NAMALWA (cell line): Measurements from ENCODE around the gene TRIM24.
"Not testable (repeated sequence)": the region's sequence is repeated elsewhere in the genome, so short reads cannot be mapped to it uniquely, and the experiment has no call there.

Experiments
- DNase-seq: peaks from one replicate; pipeline ENCODE4 v3.0.0-alpha.2; 2015; ENCODE audit warnings: low spot score

The TRIM24 gene

DNA sequence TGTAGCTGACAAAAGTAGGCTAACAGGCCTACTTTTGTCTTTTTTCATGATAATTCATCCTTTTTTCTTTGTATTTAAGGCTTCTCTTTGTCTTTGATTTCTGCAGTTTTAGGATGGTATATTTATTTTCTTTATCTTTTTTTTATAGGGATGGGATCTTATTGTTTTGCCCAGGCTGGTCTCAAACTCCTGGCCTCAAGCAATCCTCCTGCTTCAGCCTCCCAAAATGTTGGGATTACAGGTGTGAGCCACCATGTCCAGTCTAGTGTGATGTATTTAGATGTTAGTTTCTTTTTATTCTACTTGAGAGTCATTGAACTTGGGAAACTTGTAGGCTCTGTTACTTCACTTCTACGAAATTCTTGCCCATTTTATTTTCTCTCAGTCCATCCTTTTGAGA lies 35.4 kb downstream of the TRIM24 start:
- DNase-seq: no peak

DNA sequence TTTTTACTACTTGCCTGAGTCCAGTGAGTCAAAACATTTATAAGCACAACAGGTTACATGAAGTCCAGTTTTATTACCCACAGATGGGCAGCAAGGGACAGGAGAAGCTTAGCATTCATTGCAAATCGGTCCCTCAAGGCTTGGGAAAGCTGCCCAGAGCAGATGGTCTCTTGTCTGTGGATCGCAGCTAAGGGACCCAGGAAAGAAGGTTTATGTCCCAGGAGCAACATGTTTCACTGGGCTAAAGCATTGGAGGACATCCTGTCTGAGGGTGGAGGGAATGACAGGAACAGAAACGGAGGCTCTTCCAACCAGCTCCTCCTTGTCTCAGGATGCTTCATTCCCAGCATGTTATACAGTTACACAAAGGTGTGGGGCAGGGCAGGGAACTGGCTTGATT lies 39.3 kb downstream of the TRIM24 start:
- DNase-seq: no peak

DNA sequence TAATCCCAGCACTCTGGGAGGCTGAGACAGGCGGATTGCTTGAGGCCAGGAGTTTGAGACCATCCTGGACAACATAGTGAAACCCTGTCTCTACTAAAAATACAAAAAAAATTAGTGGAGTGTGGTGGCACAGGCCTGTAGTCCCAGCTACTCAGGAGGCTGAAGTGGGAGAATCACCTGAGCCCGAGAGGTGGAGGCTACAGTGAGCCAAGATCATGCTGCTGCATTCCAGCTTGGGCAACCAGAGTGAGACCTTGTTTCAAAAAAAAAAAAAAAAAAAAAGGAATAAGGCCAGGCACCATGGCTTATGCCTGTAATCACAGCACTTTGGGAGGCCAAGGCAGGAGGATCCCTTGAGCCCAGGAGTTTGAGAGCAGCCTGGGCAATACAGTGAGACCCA lies 40.2 kb downstream of the TRIM24 start:
- not testable (repeated sequence) for DNase-seq

DNA sequence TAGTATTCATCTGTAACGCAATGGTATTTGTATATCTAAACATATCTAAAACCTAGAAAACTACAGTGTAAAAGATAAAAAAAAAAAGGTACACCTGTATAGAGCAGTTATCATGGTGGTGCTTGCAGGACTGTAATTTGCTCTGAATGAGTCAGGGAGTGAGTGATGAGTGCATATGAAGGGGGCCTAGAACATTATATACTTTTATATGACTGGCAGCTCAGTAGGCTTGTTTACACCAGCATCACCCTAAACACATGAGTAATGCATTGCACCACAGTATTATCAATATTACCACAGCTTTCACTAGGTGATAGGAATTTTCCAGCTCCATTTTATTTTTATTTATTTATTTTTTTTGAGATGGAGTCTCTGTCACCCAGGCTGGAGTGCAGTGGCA lies 40.8 kb downstream of the TRIM24 start:
- DNase-seq: no peak

DNA sequence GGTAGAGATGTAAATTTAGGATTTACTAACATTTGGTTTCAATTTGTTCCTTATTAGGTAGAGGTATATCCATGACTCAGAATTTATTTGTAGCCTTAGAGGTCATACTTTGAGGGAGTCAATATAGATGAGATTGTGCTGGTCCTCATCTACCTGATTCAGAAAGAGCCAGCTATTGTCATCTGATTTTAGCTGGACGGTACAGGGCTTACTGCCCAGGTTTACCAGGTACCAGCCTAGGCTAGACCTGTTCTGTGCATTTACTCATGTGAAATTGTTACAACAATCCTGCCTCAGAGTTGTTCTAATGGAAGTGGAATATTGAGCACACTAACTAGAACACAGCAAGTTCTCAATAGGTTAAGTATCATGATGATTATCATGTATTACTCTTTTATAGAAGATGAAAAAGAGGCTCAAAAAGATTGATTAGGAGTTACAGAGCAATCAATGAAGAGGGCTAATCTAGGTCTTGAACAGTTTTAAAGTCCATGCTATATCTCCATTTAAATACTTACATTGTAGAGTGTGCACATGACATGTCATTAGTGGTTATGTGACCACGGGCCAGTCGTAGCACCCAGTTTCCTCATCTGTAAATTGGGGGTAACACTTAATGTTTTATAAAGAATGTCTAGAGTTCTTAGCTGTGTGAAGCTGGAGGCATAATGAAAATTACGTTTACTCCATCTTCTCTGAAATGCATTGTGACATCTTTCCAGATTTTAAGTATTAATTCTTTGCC lies 42.1 kb downstream of the TRIM24 start:
- no peak for DNase-seq

DNA sequence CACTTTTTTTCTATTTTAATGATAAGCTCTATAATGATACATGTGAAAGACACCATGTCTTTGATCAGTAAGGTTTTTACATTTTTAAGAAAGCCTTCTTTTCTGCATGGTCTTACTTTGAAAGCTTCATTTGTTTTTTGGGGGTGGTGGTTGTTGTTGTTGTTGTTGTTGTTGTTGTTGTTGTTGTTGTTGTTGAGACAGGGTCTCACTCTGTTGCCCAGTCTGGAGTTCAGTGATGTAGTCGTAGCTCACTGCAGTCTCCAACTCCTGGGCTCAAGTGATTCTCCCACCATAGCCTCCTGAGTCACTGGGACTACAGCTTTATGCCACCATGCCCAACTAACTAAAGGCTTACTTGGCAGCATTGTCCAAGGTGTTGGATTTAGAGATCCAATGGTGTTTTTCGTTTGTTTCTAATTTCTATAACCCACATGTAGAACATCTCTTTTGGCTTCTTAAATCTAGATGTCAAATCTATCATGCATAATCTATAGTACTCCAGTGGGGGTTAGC lies 45.4 kb downstream of the TRIM24 start:
- no peak for DNase-seq

DNA sequence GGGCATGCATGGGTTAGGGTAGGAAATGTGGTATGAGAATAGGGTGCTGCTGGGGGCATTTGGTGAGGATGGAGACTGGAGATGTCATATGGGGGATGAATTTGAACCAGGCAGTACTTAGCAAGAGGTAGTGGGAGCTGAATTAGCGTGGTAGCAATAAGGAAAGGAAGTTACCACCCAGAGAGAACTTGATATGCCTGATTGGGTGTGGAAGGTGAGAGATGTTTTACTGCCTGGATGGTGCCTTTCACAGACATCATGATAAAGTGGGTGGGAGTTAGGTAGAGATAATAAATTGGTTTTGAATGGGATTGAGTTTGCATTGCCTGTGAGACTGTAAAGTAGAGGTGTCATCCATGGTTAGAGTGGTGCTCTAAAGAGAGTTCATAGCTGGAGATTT lies 46.7 kb downstream of the TRIM24 start:
- DNase-seq: no peak

DNA sequence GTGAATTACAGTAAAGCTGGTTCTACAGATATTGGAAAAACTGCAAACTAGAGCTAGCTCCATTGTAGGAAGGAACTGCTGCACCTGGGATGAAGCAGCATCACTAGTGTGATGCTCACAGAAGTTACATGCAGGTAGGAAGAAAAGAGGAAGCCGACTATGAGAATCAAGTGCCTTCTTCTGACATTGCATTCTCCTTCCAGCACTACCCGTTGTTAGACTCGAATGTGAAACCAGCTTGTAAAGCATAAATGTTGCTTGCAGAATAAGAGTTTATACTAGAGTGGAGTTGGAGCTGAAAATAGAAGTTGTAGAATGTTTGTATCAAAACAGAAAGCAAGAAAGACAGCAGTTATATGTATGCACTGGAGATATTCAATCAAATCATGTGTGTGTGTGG lies 49.9 kb downstream of the TRIM24 start:
- DNase-seq: no peak

DNA sequence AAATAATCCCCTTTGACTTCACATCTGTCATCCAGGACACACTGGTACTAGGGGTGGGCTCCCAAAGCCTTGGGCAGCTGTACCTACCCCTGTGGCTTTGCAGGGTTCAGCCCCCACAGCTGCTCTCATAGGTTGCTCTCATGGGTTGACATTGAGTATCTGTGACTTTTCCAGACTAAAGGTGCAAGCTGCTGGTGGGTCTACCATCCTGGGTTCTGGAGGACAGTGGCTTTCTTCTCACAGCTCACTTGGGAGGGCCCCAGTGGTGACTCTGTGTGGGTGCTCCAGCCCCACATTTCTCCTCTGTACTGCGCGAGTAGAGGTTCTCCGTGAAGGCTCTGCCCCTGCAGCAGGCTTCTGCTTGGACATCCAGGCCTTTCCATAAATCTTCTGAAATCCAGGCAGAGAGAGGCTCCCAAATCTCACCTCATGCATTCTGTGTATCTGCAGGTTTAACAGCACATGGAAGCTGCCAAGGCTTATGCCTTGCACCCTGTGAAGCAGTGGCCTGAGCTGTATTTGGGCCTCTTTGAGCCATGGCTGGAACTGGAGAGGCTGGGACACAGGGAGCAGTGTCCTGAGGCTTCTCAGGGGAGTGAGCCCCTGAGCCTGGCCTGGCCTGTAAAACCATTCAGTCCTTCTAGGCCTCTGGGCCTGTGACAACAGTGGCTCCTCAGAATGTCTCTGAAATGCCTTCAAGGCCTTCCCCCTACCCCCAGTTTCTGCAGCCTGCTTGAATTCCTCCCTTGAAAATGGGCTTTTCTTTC lies 52.2 kb downstream of the TRIM24 start:
- no peak for DNase-seq

DNA sequence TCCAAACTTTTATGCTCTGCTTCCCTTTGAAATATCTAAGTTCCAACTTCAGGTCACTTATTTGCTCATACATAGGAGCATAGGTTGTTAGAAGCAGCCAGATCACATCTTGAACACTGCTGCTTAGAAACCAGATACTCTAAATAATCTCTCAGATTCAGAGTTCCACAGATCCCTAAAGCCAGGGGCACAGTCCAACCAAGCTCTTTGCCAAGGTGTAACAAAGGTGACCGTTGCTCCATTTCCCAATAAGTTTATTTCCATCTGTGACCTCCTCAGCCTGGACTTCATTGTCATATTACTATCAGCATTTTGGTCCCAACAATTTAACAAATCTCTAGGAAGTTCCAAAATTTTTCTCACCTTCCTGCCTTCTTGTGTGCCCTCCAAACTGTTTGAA lies 52.8 kb downstream of the TRIM24 start:
- no peak for DNase-seq

DNA sequence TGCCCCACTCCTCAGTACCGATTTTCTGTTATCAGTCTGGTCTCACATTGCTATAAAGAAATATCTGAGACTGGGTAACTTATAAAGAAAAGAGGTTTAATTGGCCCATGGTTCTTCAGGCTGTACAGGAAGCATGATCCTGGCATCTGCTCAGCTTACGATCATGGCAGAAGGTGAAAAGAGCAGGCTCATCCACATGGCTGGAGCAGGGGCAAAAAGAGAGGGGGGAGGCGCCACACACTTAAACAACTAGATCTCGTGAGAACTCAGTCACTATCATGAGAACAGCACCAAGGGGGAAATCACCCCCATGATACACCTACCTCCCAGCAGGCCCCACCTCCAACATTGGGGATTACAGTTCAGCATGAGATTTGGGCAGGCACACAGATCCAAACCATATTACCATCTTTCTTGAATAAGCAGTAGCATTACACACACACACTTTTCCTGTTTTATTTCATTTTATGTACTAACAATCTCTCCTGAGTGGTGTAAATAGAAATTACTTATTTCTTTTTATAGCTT lies 53.3 kb downstream of the TRIM24 start:
- no peak for DNase-seq

DNA sequence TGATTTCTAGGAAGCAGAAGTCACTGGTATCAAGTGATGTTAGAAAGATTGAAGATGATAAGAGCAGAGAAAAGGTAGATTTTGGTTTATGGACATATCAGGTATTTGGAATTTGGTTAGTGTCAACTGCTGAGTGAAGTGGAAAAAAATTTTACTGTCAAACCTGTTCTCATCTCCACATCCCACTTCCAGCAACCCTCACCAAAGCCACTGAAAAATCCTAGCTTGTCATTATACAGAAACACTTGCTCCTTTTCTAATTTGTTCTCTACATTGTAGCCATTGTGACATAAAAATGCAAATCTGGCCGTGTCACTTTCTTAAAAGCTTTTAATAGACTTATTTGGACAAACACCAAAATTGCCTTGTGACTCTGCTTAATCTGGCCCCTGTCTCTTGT lies 54.0 kb downstream of the TRIM24 start:
- no peak for DNase-seq

DNA sequence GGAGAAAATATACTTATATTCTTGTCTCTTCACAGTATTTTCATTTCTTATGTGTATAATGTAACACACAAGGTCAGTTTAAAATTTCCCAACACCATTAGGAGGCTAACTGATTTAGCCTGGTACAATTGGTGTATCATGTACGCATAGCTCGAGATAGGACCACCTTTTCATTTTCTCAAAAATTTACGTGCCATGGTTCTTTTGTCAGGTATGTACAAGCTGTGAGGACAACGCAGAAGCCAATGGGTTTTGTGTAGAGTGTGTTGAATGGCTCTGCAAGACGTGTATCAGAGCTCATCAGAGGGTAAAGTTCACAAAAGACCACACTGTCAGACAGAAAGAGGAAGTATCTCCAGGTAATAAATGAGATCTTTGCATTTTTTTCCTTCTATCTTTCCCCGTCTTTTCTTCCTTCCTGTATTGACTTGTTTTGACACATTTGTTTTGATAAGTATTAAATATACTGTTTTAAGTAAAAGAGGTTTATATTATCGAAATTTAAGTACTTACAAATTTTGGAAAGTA lies 55.0 kb downstream of the TRIM24 start:
- DNase-seq: peak; percentile 30

DNA sequence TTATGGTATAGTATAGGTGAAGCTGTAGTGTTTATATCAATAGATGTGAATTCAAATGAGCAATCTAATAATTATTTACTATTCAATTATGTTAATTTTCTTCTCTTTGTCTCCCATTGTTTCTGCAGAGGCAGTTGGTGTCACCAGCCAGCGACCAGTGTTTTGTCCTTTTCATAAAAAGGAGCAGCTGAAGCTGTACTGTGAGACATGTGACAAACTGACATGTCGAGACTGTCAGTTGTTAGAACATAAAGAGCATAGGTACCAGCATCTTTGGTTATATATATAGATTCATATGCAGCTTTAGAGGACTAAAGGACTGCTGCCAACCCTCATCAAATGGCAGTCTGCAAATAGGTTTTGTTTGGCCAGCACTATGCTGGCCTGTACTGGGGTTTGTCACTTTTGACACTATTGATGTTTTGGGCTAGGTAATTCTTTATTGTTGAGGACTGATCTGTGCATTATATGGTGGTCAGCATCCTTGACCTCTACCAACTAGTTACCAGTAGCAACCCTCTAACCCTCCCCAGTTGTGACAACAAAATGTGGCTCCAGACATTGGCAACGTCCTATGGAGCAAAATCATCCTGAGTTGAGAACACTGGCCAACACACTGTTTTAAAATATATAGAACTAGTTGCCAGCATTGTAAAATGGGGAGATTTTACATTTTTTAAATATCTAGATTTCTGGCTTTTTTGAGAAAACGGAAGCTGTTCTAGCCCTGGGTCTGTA lies 59.2 kb downstream of the TRIM24 start:
- DNase-seq: no peak

DNA sequence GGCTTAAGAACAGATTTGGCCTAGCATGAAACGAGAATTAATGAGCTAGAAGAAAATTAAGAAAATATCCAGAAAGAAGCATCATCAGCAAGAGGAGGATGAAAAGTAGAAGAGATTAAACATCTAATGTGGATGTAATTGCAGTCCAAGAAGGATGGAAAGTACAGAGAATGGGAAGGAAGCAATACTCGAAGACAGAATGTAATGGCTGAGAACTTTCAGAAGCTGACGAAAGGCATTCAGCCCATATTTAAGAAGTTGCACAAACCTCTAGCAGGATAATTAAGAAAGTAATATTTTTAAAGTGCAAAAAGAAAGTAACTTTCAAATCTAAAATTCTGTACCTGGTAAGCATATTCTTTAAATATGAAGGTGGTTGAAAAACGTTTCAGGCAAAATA lies 60.7 kb downstream of the TRIM24 start:
- no peak for DNase-seq

DNA sequence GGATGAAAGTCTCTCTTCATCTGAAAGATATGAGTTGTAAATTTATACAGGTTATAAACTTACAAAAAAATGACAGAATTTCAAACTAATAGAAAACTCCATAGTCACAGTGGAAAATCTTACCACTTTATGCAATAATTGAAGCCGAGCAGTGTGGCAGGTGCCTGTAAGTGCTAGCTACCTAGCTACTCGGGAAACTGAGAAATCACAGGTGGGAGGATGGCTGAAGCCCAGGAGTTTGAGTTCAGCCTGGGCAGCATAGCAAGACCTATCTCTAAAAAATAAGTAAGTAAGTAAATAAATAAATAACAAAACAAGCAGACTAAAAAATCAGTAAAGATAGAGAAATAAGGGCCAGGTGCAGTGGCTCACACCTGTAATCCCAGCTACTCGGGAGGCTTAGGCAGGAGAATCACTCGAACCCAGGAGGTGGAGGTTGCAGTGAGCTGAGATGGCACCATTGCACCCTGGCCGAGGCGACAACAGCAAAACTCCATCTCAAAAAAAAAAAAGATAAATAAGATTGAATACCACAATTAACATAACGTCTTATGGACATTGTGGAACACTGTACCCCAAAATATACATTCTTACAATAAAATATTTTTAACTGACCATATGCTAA lies 61.9 kb downstream of the TRIM24 start:
- no peak for DNase-seq

DNA sequence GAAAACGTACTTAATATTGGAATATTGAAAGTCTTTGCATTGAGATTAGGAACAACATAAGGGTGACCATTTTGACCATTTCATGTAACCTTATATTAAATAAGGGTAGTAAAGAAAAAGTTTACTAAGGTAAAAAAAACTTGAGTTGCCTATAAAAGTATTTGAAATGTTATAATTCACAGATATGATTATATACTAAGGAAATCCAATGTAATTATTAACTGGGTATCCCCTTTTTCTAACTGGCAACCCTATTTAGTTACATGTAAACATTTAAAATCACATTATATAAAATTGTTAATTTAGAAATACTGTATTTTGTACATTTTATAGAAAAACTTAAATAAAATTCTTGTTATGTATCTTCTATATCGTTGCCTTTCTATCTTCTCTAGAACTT lies 64.2 kb downstream of the TRIM24 start:
- DNase-seq: no peak

DNA sequence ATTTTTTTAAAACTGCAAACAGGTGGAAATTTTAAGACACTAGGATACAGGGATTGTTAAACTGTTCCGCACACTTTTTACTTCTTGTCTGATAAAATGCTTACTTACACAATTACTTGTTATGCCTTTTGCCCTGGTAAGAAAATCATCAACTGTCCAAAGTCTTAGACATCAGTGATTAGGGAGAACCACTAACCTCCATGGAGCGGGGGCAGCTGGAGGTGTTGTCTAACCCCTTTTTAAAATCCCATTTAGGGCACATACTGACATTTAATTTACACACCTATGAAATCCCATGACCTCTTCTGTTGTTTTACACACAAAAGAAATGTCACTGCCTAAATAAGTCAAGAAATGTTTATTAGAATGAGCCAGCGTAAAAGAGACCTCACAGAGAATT lies 65.7 kb downstream of the TRIM24 start:
- no peak for DNase-seq

DNA sequence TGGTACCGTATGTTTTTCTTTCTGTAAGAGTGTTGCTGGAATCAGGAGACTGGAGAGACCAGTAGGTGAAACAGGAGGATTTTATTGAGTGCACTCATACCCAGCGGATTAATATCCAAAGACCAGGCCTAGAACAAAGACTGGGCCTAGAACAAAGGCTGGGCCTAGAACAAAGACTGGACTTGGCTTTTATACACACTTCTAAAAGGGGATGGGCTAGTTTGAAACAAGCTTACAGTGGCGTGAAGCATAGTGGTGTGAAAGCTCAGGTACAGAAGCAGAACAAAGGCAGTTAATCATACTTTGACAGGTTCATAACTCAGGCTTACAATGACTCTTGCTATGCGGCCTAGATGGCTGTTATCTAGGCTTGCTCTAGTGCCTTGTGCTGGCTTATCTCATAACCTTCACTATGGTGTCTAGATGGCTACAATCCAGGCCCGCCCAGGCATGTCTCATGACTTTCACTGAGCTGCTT lies 67.7 kb downstream of the TRIM24 start:
- peak; percentile 15 for DNase-seq

DNA sequence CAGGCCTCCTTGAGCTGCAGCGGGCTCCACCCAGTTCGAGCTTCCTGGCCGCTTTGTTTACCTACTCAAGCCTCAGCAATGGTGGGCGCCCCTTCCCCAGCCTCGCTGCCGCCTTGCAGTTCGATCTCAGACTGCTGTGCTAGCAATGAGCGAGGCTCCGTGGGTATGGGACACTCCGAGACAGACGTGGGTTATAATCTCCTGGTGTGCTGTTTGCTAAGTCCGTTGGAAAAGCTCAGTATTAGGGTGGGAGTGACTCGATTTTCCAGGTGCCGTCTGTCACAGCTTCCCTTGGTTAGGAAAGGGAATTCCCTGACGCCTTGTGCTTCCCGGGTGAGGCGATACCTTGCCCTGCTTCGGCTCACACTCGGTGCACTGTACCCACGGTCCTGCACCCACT lies 76.8 kb downstream of the TRIM24 start:
- not testable (repeated sequence) for DNase-seq

DNA sequence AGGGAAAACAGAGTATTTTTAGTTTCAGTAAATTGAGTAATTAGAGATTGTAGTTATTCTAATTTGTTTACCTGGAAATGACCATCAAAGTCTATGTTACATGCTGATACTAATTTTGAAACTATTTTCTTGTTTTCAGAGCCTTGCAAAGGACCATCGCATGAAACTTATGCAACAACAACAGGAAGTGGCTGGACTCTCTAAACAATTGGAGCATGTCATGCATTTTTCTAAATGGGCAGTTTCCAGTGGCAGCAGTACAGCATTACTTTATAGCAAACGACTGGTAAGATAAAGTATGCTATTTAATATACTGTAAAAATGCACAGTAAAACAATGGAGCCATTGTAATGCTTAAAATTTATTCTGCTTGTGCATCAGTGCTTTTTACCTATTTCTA lies 78.5 kb downstream of the TRIM24 start:
- DNase-seq: no peak
